ENCODE data around the gene MACROD2.

DNA sequence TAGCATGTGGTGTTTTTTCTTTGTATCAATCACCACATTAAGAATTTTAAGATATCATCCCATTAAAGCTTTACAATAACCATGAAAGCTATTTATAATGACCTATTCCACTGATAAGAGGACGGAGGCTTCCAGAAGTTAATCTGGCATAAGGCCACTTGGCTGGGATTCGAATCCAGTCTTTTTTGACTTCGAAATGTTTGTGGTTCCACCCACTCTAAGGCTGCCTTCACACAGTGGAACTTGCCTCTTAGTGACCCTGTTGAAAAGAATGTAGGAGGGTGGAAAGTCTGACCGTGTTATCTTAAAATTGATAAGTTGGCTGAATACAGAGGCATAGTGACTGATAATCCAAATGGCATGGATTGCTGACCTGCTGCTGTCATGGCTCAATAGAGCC lies 1618.2 kb downstream of the MACROD2 start:
- TF ChIP-seq, protein P1, sequence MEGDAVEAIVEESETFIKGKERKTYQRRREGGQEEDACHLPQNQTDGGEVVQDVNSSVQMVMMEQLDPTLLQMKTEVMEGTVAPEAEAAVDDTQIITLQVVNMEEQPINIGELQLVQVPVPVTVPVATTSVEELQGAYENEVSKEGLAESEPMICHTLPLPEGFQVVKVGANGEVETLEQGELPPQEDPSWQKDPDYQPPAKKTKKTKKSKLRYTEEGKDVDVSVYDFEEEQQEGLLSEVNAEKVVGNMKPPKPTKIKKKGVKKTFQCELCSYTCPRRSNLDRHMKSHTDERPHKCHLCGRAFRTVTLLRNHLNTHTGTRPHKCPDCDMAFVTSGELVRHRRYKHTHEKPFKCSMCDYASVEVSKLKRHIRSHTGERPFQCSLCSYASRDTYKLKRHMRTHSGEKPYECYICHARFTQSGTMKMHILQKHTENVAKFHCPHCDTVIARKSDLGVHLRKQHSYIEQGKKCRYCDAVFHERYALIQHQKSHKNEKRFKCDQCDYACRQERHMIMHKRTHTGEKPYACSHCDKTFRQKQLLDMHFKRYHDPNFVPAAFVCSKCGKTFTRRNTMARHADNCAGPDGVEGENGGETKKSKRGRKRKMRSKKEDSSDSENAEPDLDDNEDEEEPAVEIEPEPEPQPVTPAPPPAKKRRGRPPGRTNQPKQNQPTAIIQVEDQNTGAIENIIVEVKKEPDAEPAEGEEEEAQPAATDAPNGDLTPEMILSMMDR (conservative IDR thresholded peaks at IDR 0.05 in 1 of 2, IDR thresholded peaks at IDR 0.05 in 1 of 2; ENCODE audit: extremely low read depth in 1 of 2, insufficient read depth in 1 of 2, low read depth in 1 of 2, low read length in 2 of 2), result no peak
- no peak for TF ChIP-seq EZH2 (IDR thresholded peaks at IDR 0.05; ENCODE audit: borderline replicate concordance, low read length)

Measured in mammary epithelial cell (primary cell).